GM13976 (cell line): ENCODE measurements around the gene ARSI.

Experiments used
- DNase-seq: peaks from one replicate; pipeline ENCODE4 v3.0.0; 2012; ENCODE audit warnings: low spot score
- in situ Hi-C: fragments of 300-500 bp; cut with MboI; formaldehyde crosslinking; loops from one replicate; pipeline ENCODE4 v1.12.0; 2022; ENCODE audit warnings: low sequenced_read_pairs, mixed read lengths, inconsistent platforms; ENCODE audit not compliant: unreplicated experiment
- TF ChIP-seq, protein P1 (sequence below): IDR thresholded peaks from 2 replicates; pipeline ENCODE4 v1.5.1; 2012; ENCODE audit warnings: borderline replicate concordance, mild to moderate bottlenecking; ENCODE audit not compliant: insufficient read depth; ENCODE audit errors: extremely low read depth, missing control alignments, control extremely low read depth

The ARSI gene

DNA sequence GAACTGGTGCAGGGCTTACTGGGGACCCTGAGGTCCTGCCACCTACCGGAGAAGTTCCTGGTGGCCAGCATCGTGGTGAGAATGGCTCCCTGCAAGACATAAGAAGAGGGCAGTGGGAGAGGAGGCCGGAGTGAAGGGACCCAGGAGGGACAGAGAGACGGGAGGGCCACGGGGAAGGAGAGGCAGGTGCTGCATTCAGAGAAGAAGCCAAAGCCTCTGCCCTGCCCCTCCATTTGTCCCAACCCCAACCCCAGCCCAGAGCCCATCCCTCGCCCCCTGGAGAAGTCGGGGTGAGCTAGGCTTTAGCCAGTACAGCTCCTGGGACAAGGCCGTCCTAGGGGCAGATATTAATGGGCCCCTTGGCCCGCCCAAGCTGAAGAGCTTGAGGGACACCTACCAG lies 55.0 kb downstream of the ARSI start:
- TF ChIP-seq, protein P1, sequence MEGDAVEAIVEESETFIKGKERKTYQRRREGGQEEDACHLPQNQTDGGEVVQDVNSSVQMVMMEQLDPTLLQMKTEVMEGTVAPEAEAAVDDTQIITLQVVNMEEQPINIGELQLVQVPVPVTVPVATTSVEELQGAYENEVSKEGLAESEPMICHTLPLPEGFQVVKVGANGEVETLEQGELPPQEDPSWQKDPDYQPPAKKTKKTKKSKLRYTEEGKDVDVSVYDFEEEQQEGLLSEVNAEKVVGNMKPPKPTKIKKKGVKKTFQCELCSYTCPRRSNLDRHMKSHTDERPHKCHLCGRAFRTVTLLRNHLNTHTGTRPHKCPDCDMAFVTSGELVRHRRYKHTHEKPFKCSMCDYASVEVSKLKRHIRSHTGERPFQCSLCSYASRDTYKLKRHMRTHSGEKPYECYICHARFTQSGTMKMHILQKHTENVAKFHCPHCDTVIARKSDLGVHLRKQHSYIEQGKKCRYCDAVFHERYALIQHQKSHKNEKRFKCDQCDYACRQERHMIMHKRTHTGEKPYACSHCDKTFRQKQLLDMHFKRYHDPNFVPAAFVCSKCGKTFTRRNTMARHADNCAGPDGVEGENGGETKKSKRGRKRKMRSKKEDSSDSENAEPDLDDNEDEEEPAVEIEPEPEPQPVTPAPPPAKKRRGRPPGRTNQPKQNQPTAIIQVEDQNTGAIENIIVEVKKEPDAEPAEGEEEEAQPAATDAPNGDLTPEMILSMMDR = no peak
- in situ Hi-C loops = no loop called here
- no peak for DNase-seq

DNA sequence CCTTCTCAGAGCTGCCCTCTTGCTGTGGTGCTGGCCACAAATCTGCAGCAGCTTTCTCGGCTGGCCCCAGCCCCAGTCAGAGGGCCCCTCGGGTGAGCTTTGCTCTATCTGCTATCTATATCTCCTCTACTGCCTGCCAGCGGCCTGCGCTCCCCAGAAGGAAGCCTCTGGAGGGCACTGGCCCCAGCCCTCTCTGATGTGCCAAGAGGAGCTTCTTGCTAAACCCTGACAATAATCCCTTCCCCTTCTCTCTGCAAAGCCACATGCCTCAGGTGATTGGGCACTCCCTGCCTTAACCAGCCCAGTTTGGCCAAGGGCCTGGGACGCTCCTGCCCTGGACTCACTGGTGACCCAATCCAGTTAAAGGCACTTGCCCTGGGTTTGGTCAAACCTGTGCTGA lies 55.9 kb downstream of the ARSI start:
- in situ Hi-C loops = no loop called here
- DNase-seq = no peak
- TF ChIP-seq, protein P1 = no peak

DNA sequence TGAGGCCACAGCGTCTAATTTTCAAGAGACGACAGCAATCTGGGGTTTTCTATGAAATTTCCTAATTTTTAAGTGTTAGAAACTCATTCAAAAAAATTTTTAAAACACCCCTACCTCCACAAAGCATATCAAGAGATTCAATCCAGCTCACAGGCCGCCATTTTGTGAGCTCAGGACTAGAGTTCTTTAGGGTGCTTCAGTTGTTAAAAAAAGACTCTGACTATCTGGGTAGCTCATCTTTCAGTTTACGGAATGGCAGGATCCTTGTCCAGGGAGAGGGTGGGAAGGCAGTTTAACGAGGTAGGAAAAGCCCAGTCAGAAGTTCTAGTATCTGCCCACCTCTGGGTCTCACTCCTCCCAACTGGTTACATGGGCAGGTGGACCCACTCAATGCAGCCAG lies 56.3 kb downstream of the ARSI start:
- in situ Hi-C loops = no loop called here

More for the DNA sequence above, 56.3 kb downstream of the ARSI start:
- TF ChIP-seq, protein P1 = no peak
- no peak for DNase-seq
